HepG2 (cell line): ENCODE data around the gene TEX29. TPM values are rescaled to one million over a fixed set of nuclear protein-coding genes. Genes with fewer than 3 reads are reported as not detected.

Experiments used
- ATAC-seq: fragments of 200-7000 bp; cut with Tn5 transposase; 3 replicates; pipeline ENCODE4 v1.9.1; 2020; ENCODE audit warnings: mild to moderate bottlenecking, moderate library complexity
- BruUV-seq: library from RNA; stranded (reverse); fragments of 400-500 nt; replicated peaks from 2 replicates; lab custom pipeline; 2021; lab: Mats Ljungman, UMichigan
- CTCF ChIA-PET: fragments of 300-600 bp; formaldehyde crosslinking; extraction: SDS; loops from one replicate; lab custom pipeline; 2021; ENCODE audit warnings: low total read pairs, inconsistent platforms, low intra/inter-chr PET ratio; lab: Yijun Ruan, JAX
- POLR2A ChIA-PET: fragments of 350-600 bp; sonication (Branson Sonifier 250); formaldehyde crosslinking; loops from one replicate; lab custom pipeline; 2020; ENCODE audit warnings: antibody characterized with exemption, inconsistent platforms; lab: Yijun Ruan, JAX
- DNase-seq: peaks from one replicate; pipeline ENCODE4 v3.0.0-alpha.2; 2015; ENCODE audit warnings: low spot score
- FAIRE-seq: peaks from 3 replicates; lab custom pipeline; 2011; peaks lifted over from hg19 to GRCh38; lab: Jason Lieb, UNC
- H2AFZ ChIP-seq: one replicate; pipeline ENCODE4 v1.6.1; 2011; ENCODE audit warnings: low read length, inconsistent platforms
- H3K27ac ChIP-seq: fragments of 300-600 bp; 3 replicates; pipeline ENCODE4 v1.8.0; 2011; ENCODE audit warnings: mixed run types, mild to moderate bottlenecking, mixed read lengths, low read length, inconsistent platforms; ENCODE audit not compliant: insufficient read depth; ENCODE audit errors: extremely low read length
- H3K27me3 ChIP-seq, 2 experiments: fragments of 200-600 bp in 1 of 2; 2 replicates in 1 of 2; 3 replicates in 1 of 2; pipeline versions ENCODE4 v1.6.0 to v1.8.0; 2011; ENCODE audit warnings: low read length in 2 of 2, mild to moderate bottlenecking in 2 of 2, moderate library complexity in 2 of 2, inconsistent platforms in 1 of 2; ENCODE audit not compliant: insufficient read depth in 2 of 2, control insufficient read depth in 1 of 2
- H3K36me3 ChIP-seq, 2 experiments: fragments of 200-600 bp in 1 of 2; replicated peaks in 1 of 2; 2 replicates in 1 of 2; 3 replicates in 1 of 2; pipeline versions ENCODE4 v1.5.1 to v1.8.0; 2011; ENCODE audit warnings: low read length in 2 of 2, inconsistent platforms in 1 of 2; ENCODE audit not compliant: insufficient read depth in 2 of 2, control insufficient read depth in 1 of 2
- H3K4me1 ChIP-seq: 2 replicates; pipeline ENCODE4 v1.5.1; 2012; ENCODE audit warnings: low read length, inconsistent platforms; ENCODE audit not compliant: insufficient read depth
- H3K4me2 ChIP-seq: 2 replicates; pipeline ENCODE4 v1.6.0; 2011; ENCODE audit warnings: low read depth, low read length, inconsistent platforms
- H3K4me3 ChIP-seq, 3 experiments: fragments of 200-600 bp in 1 of 3; sonication (generic), shearing (Covaris generic) in 1 of 3; replicated peaks in 1 of 3; 2 replicates each; pipeline ENCODE4 v1.5.1; 2011 to 2016; ENCODE audit warnings: low read length in 3 of 3, inconsistent platforms in 2 of 3, low read depth in 2 of 3, mild to moderate bottlenecking in 2 of 3, control low read depth in 1 of 3, mixed read lengths in 1 of 3; ENCODE audit not compliant: insufficient read depth in 1 of 3
- H3K79me2 ChIP-seq: one replicate; pipeline ENCODE4 v1.6.1; 2011; ENCODE audit warnings: low read length, inconsistent platforms; ENCODE audit not compliant: insufficient read depth
- H3K9ac ChIP-seq: 2 replicates; pipeline ENCODE4 v1.6.0; 2011; ENCODE audit warnings: mild to moderate bottlenecking, low read depth, low read length, inconsistent platforms; ENCODE audit not compliant: insufficient read depth
- H3K9me3 ChIP-seq: 2 replicates; pipeline ENCODE4 v1.5.1; 2012; ENCODE audit warnings: mild to moderate bottlenecking, low read length
- H4K20me1 ChIP-seq: 2 replicates; pipeline ENCODE4 v1.6.0; 2011; ENCODE audit warnings: inconsistent platforms, mild to moderate bottlenecking, low read length, moderate library complexity; ENCODE audit not compliant: insufficient read depth
- ATRX ChIP-seq: sonication (generic); formaldehyde crosslinking; IDR thresholded peaks from 2 replicates; pipeline ENCODE4 v1.4.0; 2020; ENCODE audit warnings: missing genetic modification reagents, borderline replicate concordance
- TBX2 ChIP-seq: sonication (generic); formaldehyde crosslinking; IDR thresholded peaks from 2 replicates; pipeline ENCODE4 v1.5.0; 2020; ENCODE audit warnings: missing genetic modification reagents, mild to moderate bottlenecking, borderline replicate concordance
- ZNF446 ChIP-seq: sonication (generic); formaldehyde crosslinking; IDR thresholded peaks from 2 replicates; pipeline ENCODE4 v1.5.0; 2020; ENCODE audit warnings: mild to moderate bottlenecking, missing genetic modification reagents
- ZNF672 ChIP-seq: sonication (generic); formaldehyde crosslinking; IDR thresholded peaks from 2 replicates; pipeline ENCODE4 v1.8.1; 2022; ENCODE audit warnings: missing genetic modification reagents
- ZNF780A ChIP-seq: sonication (generic); formaldehyde crosslinking; IDR thresholded peaks from 2 replicates; pipeline ENCODE4 v1.8.0; 2022; ENCODE audit warnings: mild to moderate bottlenecking, missing genetic modification reagents, moderate library complexity
- ZSCAN29 ChIP-seq: sonication (generic); formaldehyde crosslinking; conservative IDR thresholded peaks from 2 replicates; pipeline ENCODE4 v1.4.0; 2020; ENCODE audit warnings: mild to moderate bottlenecking, missing genetic modification reagents
- WGBS: methylation state at CpG from one replicate; pipeline ENCODE4 v1.1.6; 2017; ENCODE audit warnings: low lambda C conversion rate; 5-methylcytosine and 5-hydroxymethylcytosine counted together
- in situ Hi-C: cut with HindIII; loops from 2 replicates; pipeline ENCODE4 v1.10.0; 2017; ENCODE audit warnings: low pct_unique_long_range_greater_than_20kb; ENCODE audit not compliant: extremely low pct_ligation_motif_present
- intact Hi-C: fragments of 100-400 bp; cut with micrococcal nuclease; formaldehyde crosslinking; loops from one replicate; pipeline ENCODE4 v1.10.0; 2022; ENCODE audit not compliant: unreplicated experiment
- polyA plus RNA-seq, 8 experiments: library from polyadenylated mRNA; depleted of rRNA in 3 of 8; stranded (reverse) in 7 of 8; unstranded in 1 of 8; fragments of >200 nt; fragmentation: Illumina TruSeq in 4 of 8; extraction: Trizol in 4 of 8; gene quantifications; 2 replicates each; pipeline versions ENCODE4 v1.2.1 to v1.2.3, GENCODE V29; 2011 to 2016; ENCODE audit warnings: low read depth in 4 of 8, missing spikeins in 1 of 8, mixed read lengths in 1 of 8; ENCODE audit not compliant: insufficient read depth in 1 of 8
- total RNA-seq, 5 experiments: library from RNA; depleted of rRNA; stranded (reverse); fragments of >200 nt; fragmentation: Illumina TruSeq; extraction: Trizol; gene quantifications; 2 replicates each; pipeline ENCODE4 v1.2.3, GENCODE V29; 2016; ENCODE audit warnings: low read depth in 1 of 5
- TF ChIP-seq, protein P1 (sequence below): sonication (generic); formaldehyde crosslinking; conservative IDR thresholded peaks from 2 replicates; pipeline ENCODE4 v1.5.0; 2020; ENCODE audit warnings: missing genetic modification reagents
- TF ChIP-seq, protein P2 (sequence below): sonication (generic); formaldehyde crosslinking; IDR thresholded peaks from 2 replicates; pipeline ENCODE4 v1.4.0; 2020; ENCODE audit warnings: low read depth, mild to moderate bottlenecking, missing genetic modification reagents
- TF ChIP-seq, protein P3 (sequence below): IDR thresholded peaks from 2 replicates; pipeline ENCODE4 v1.6.1; 2016; ENCODE audit warnings: missing compliant biosample characterization, missing genetic modification reagents, borderline replicate concordance
- TF ChIP-seq, protein P4 (sequence below): sonication (generic); formaldehyde crosslinking; conservative IDR thresholded peaks from 2 replicates; pipeline ENCODE4 v1.4.0; 2020; ENCODE audit warnings: missing genetic modification reagents

Gene TEX29
- total and polyA plus RNA-seq, 2 of the 13 experiments (the other 11 are each of a cell fraction or from before 2014, with no cell fraction given) = 0.12 to 0.22 TPM

DNA sequence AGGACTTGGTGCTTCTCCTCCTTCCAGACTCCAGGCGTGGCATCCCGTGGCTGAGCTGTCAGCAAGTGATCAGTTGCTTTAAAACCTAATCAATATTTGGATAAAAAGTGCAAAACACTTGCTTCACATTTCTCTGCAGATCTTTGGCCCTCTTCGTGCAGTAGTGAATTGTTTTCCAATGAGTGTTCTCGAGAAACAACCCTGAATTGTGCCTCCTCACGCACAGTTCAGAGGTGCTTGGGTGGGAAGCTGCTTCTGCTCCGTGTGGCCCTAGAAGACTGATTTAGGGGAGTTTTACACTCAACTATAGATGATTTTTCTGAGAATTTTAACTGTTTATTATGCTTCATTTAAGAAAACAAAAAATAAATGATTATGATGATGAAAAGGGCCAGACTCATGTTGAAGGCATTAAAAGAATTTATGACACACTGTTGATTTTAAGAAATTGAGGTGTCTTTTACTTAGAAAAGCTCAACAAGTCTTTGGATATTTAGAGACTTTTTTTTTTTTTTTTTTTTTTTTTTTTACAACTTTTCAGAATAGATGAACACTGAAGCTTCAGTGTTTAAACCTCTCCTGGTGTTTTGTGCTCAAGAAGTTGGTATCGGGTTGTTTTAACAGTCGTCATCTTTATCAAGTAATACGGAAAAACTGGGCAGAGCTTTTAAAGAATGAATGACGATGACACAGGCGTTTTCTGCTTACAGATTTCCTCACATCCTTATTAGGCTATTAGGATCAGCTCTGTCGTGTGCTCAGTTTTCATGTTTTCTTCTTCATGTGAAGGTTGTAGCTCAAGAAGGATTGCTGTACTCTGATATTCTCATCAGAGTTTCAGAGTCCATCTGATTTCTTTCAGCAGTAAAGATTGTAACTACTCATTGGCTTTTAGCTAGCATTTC is 39.5 kb upstream of the TEX29 start:
- Histone ChIP-seq H3K9me3 (no peaks in the 10 kb centered on the region), H3K4me1 (no peaks in the 10 kb centered on the region), H3K9ac (no peak overlapping the region), H3K4me3 (no peak overlapping the region), H3K27ac (no peak overlapping the region), H3K27me3 (no peaks in the 10 kb centered on the region), H3K36me3 (peaks cover 31 to 89% of the 10 kb centered on the region in 2 experiments), H3K4me2 (no peak overlapping the region), H4K20me1 (no peaks in the 10 kb centered on the region; the same call in 1 of the 2 replicates)
- FAIRE-seq = no peak
- no peak for ATAC-seq
- no peak for DNase-seq
- ChIA-PET POLR2A (no interaction called here), CTCF (no interaction called here)
- in situ Hi-C loops = no loop called here
- intact Hi-C loops = no loop called here
- WGBS = 97% methylated on average over 12 of the region's 12 CpGs
- TF ChIP-seq ZNF446 (CRISPR knock-in tag) = no peak
- TF ChIP-seq TBX2 (CRISPR knock-in tag) = no peak
- no peak for TF ChIP-seq ZNF780A
- no peak for TF ChIP-seq ATRX (CRISPR knock-in tag)
- TF ChIP-seq ZNF672 (CRISPR knock-in tag) = no peak
- TF ChIP-seq, all 625 proteins: peak for 0
- no TSS peak for BruUV-seq
- Histone ChIP-seq H3K79me2 (no peaks in the 10 kb centered on the region), H2AFZ (no peak overlapping the region)

DNA sequence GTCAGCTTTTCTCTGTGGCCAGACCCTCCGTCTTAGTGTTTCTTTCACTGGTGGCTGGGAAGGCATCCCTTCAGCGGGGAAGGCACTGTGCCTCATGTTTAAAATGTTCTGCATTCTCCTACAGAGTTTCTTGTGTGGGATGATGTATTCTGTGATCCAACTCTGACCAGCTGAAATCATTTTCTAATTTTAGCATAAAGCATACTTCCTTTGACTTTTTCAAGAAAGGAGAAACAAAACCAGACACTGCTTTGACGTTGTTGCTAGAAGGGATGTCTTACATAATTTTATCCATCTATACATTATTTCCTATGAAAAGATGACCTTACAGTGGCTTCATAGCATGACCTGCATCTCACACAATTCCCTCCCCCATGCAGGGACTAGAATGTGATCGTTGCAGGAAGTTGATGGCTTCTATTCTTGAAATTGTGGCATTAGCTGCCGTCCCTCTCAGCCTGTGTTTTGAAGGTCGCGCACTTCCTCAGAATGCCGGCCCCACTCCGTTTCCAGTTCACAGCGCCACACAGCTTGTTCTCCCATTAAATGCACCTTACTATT is 38.6 kb upstream of the TEX29 start:
- no peaks in the 10 kb centered on the region for H3K4me1 ChIP-seq
- no peak overlapping the region for H3K4me3 ChIP-seq
- over 99% methylated on average over 9 of the region's 10 CpGs for WGBS
- ChIA-PET POLR2A (no interaction called here), CTCF (no interaction called here)
- no peaks in the 10 kb centered on the region for H3K79me2 ChIP-seq
- no peak overlapping the region for H3K27ac ChIP-seq
- H3K9me3 ChIP-seq = no peaks in the 10 kb centered on the region
- no TSS peak for BruUV-seq
- no peaks in the 10 kb centered on the region for H3K27me3 ChIP-seq
- no peak for ATAC-seq
- intact Hi-C loops (no loop called here), in situ Hi-C loops (no loop called here)
- no peaks in the 10 kb centered on the region; the same call in 1 of the 2 replicates for H4K20me1 ChIP-seq
- DNase-seq = no peak
- no peak for FAIRE-seq
- H2AFZ ChIP-seq = no peak overlapping the region
- H3K36me3 ChIP-seq = peaks cover 34 to 89% of the 10 kb centered on the region in 2 experiments
- no peak overlapping the region for H3K4me2 ChIP-seq
- no peak overlapping the region for H3K9ac ChIP-seq
- TF ChIP-seq, protein P1, sequence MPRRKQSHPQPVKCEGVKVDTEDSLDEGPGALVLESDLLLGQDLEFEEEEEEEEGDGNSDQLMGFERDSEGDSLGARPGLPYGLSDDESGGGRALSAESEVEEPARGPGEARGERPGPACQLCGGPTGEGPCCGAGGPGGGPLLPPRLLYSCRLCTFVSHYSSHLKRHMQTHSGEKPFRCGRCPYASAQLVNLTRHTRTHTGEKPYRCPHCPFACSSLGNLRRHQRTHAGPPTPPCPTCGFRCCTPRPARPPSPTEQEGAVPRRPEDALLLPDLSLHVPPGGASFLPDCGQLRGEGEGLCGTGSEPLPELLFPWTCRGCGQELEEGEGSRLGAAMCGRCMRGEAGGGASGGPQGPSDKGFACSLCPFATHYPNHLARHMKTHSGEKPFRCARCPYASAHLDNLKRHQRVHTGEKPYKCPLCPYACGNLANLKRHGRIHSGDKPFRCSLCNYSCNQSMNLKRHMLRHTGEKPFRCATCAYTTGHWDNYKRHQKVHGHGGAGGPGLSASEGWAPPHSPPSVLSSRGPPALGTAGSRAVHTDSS (CRISPR knock-in tag) = no peak
- TF ChIP-seq, protein P2, sequence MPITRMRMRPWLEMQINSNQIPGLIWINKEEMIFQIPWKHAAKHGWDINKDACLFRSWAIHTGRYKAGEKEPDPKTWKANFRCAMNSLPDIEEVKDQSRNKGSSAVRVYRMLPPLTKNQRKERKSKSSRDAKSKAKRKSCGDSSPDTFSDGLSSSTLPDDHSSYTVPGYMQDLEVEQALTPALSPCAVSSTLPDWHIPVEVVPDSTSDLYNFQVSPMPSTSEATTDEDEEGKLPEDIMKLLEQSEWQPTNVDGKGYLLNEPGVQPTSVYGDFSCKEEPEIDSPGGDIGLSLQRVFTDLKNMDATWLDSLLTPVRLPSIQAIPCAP (CRISPR knock-in tag) = no peak
- TF ChIP-seq, protein P3, sequence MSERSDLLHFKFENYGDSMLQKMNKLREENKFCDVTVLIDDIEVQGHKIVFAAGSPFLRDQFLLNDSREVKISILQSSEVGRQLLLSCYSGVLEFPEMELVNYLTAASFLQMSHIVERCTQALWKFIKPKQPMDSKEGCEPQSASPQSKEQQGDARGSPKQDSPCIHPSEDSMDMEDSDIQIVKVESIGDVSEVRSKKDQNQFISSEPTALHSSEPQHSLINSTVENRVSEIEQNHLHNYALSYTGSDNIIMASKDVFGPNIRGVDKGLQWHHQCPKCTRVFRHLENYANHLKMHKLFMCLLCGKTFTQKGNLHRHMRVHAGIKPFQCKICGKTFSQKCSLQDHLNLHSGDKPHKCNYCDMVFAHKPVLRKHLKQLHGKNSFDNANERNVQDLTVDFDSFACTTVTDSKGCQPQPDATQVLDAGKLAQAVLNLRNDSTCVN = no peak
- no peak for TF ChIP-seq ZSCAN29
- TF ChIP-seq, protein P4, sequence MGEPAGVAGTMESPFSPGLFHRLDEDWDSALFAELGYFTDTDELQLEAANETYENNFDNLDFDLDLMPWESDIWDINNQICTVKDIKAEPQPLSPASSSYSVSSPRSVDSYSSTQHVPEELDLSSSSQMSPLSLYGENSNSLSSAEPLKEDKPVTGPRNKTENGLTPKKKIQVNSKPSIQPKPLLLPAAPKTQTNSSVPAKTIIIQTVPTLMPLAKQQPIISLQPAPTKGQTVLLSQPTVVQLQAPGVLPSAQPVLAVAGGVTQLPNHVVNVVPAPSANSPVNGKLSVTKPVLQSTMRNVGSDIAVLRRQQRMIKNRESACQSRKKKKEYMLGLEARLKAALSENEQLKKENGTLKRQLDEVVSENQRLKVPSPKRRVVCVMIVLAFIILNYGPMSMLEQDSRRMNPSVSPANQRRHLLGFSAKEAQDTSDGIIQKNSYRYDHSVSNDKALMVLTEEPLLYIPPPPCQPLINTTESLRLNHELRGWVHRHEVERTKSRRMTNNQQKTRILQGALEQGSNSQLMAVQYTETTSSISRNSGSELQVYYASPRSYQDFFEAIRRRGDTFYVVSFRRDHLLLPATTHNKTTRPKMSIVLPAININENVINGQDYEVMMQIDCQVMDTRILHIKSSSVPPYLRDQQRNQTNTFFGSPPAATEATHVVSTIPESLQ (CRISPR knock-in tag) = no peak
